WTC11 (cell line): ENCODE measurements around the gene ZMIZ2.

Source experiments
- CTCF ChIP-seq: fragments of 200-600 bp; IDR thresholded peaks from 2 replicates; pipeline ENCODE4 v1.8.0; 2022; ENCODE audit warnings: antibody characterized with exemption
- ETV6 ChIP-seq: sonication (generic); formaldehyde crosslinking; IDR thresholded peaks from 2 replicates; pipeline ENCODE4 v1.8.1; 2022; ENCODE audit warnings: mild to moderate bottlenecking, missing genetic modification reagents
- HMGA2 ChIP-seq: fragments of 250-450 bp; sonication (Bioruptor Pico); IDR thresholded peaks from 2 replicates; pipeline ENCODE4 v1.4.0; 2021; ENCODE audit warnings: mild to moderate bottlenecking, moderate library complexity
- NR1H2 ChIP-seq: sonication (generic); formaldehyde crosslinking; IDR thresholded peaks from 2 replicates; pipeline ENCODE4 v1.9.0; 2021; ENCODE audit warnings: mild to moderate bottlenecking, moderate library complexity, missing genetic modification reagents
- SP1 ChIP-seq: sonication (generic); formaldehyde crosslinking; conservative IDR thresholded peaks from 2 replicates; pipeline ENCODE4 v1.8.1; 2022; ENCODE audit warnings: missing genetic modification reagents
- TF ChIP-seq, protein P1 (sequence below): sonication (generic); formaldehyde crosslinking; IDR thresholded peaks from 2 replicates; pipeline ENCODE4 v1.8.1; 2022; ENCODE audit warnings: low read depth, missing genetic modification reagents, borderline replicate concordance
- TF ChIP-seq, protein P2 (sequence below): sonication (generic); formaldehyde crosslinking; IDR thresholded peaks from 2 replicates; pipeline ENCODE4 v1.8.0; 2022; ENCODE audit warnings: missing genetic modification reagents

- TF ChIP-seq CTCF, result no peak
- TF ChIP-seq, protein P1, sequence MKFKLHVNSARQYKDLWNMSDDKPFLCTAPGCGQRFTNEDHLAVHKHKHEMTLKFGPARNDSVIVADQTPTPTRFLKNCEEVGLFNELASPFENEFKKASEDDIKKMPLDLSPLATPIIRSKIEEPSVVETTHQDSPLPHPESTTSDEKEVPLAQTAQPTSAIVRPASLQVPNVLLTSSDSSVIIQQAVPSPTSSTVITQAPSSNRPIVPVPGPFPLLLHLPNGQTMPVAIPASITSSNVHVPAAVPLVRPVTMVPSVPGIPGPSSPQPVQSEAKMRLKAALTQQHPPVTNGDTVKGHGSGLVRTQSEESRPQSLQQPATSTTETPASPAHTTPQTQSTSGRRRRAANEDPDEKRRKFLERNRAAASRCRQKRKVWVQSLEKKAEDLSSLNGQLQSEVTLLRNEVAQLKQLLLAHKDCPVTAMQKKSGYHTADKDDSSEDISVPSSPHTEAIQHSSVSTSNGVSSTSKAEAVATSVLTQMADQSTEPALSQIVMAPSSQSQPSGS (CRISPR knock-in tag), result no peak
- TF ChIP-seq, protein P2, sequence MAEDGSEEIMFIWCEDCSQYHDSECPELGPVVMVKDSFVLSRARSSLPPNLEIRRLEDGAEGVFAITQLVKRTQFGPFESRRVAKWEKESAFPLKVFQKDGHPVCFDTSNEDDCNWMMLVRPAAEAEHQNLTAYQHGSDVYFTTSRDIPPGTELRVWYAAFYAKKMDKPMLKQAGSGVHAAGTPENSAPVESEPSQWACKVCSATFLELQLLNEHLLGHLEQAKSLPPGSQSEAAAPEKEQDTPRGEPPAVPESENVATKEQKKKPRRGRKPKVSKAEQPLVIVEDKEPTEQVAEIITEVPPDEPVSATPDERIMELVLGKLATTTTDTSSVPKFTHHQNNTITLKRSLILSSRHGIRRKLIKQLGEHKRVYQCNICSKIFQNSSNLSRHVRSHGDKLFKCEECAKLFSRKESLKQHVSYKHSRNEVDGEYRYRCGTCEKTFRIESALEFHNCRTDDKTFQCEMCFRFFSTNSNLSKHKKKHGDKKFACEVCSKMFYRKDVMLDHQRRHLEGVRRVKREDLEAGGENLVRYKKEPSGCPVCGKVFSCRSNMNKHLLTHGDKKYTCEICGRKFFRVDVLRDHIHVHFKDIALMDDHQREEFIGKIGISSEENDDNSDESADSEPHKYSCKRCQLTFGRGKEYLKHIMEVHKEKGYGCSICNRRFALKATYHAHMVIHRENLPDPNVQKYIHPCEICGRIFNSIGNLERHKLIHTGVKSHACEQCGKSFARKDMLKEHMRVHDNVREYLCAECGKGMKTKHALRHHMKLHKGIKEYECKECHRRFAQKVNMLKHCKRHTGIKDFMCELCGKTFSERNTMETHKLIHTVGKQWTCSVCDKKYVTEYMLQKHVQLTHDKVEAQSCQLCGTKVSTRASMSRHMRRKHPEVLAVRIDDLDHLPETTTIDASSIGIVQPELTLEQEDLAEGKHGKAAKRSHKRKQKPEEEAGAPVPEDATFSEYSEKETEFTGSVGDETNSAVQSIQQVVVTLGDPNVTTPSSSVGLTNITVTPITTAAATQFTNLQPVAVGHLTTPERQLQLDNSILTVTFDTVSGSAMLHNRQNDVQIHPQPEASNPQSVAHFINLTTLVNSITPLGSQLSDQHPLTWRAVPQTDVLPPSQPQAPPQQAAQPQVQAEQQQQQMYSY (CRISPR knock-in tag), result no peak
- no peak for TF ChIP-seq ETV6
- TF ChIP-seq NR1H2 (CRISPR knock-in tag), result no peak
- TF ChIP-seq SP1, result no peak
- no peak for TF ChIP-seq HMGA2
Observed at GRCh38 chr7:44769376-44769775, 20.7 kb downstream of the ZMIZ2 start.
